H1 (cell line): ENCODE data around the gene APMAP. TPM values are rescaled to one million over a fixed set of nuclear protein-coding genes. Genes with fewer than 3 reads are reported as not detected.
"Not testable (repeated sequence)": the region's sequence is repeated elsewhere in the genome, so short reads cannot be mapped to it uniquely, and the experiment has no call there.

Source experiments
- CTCF ChIA-PET: fragments of 300-600 bp; sonication (Branson Sonifier 250); formaldehyde crosslinking; loops from one replicate; lab custom pipeline; 2021; ENCODE audit not compliant: partially characterized antibody; lab: Charles Lee
- POLR2A ChIA-PET: fragments of 300-600 bp; sonication (Branson Sonifier 250); formaldehyde crosslinking; loops from one replicate; lab custom pipeline; 2021; ENCODE audit warnings: inconsistent platforms; ENCODE audit not compliant: partially characterized antibody; lab: Charles Lee
- DNase-seq, 2 experiments: peaks; one replicate each; pipeline versions ENCODE4 v3.0.0 to v3.0.0-alpha.2; 2010 to 2022; ENCODE audit warnings: low spot score in 2 of 2, low read depth in 1 of 2, mixed read lengths in 1 of 2
- FAIRE-seq: peaks from 2 replicates; lab custom pipeline; 2011; peaks lifted over from hg19 to GRCh38; lab: Jason Lieb, UNC
- H2AFZ ChIP-seq: 2 replicates; pipeline ENCODE4 v1.8.1; 2012; ENCODE audit warnings: low read length, inconsistent platforms
- H2AK5ac ChIP-seq: 2 replicates; pipeline ENCODE4 v1.6.1; 2013; ENCODE audit warnings: low read depth, low read length
- H2BK120ac ChIP-seq: replicated peaks from 2 replicates; pipeline ENCODE3; 2013; ENCODE audit warnings: low read depth, low read length, inconsistent platforms
- H2BK12ac ChIP-seq: 2 replicates; pipeline ENCODE4 v1.6.1; 2013; ENCODE audit warnings: low read depth, low read length
- H2BK15ac ChIP-seq: 2 replicates; pipeline ENCODE4 v1.6.1; 2013; ENCODE audit warnings: low read length
- H2BK20ac ChIP-seq: 2 replicates; pipeline ENCODE4 v1.6.1; 2013; ENCODE audit warnings: low read length
- H2BK5ac ChIP-seq: 2 replicates; pipeline ENCODE4 v1.6.1; 2013; ENCODE audit warnings: low read depth, low read length
- H3K14ac ChIP-seq: 2 replicates; pipeline ENCODE4 v1.6.1; 2013; ENCODE audit warnings: inconsistent platforms; ENCODE audit not compliant: insufficient read length
- H3K18ac ChIP-seq: 2 replicates; pipeline ENCODE4 v1.6.1; 2013; ENCODE audit warnings: low read length; ENCODE audit errors: extremely low read depth
- H3K23ac ChIP-seq: 2 replicates; pipeline ENCODE4 v1.6.1; 2013; ENCODE audit warnings: inconsistent platforms; ENCODE audit not compliant: insufficient read length
- H3K23me2 ChIP-seq: 2 replicates; pipeline ENCODE4 v1.6.1; 2013; ENCODE audit warnings: low read depth, low read length
- H3K27ac ChIP-seq: 2 replicates; pipeline ENCODE4 v1.6.1; 2011; ENCODE audit warnings: low read depth, low read length, inconsistent platforms
- H3K27me3 ChIP-seq, 4 experiments: replicated peaks in 1 of 4; 1 replicate in 1 of 4; 2 replicates in 3 of 4; pipeline versions ENCODE4 v1.6.1 to v1.8.1; 2011 to 2013; ENCODE audit warnings: low read length in 3 of 4, mild to moderate bottlenecking in 3 of 4, inconsistent platforms in 2 of 4, mixed read lengths in 2 of 4, moderate library complexity in 1 of 4; ENCODE audit not compliant: control insufficient read depth in 3 of 4, insufficient read depth in 3 of 4; ENCODE audit errors: extremely low read depth in 1 of 4
- H3K36me3 ChIP-seq, 4 experiments: 2 replicates each; pipeline versions ENCODE4 v1.6.1 to v1.8.1; 2011 to 2013; ENCODE audit warnings: mild to moderate bottlenecking in 4 of 4, low read length in 3 of 4, moderate library complexity in 2 of 4, control low read depth in 1 of 4, inconsistent platforms in 1 of 4; ENCODE audit not compliant: insufficient read depth in 4 of 4, control insufficient read depth in 2 of 4
- H3K4ac ChIP-seq: replicated peaks from 2 replicates; pipeline ENCODE3; 2013; ENCODE audit warnings: low read length, low read depth, mixed read lengths, inconsistent platforms; ENCODE audit not compliant: insufficient read length
- H3K4me1 ChIP-seq, 4 experiments: replicated peaks in 1 of 4; 1 replicate in 1 of 4; 2 replicates in 3 of 4; pipeline versions ENCODE4 v1.6.1 to v1.8.1; 2011 to 2013; ENCODE audit warnings: low read length in 3 of 4, inconsistent platforms in 2 of 4, mixed read lengths in 1 of 4; ENCODE audit not compliant: insufficient read depth in 4 of 4, control insufficient read depth in 3 of 4
- H3K4me2 ChIP-seq, 2 experiments: 2 replicates each; pipeline versions ENCODE4 v1.6.1 to v1.8.1; 2011 to 2013; ENCODE audit warnings: low read depth in 2 of 2, low read length in 2 of 2, control low read depth in 1 of 2, inconsistent platforms in 1 of 2, mild to moderate bottlenecking in 1 of 2; ENCODE audit not compliant: insufficient read depth in 1 of 2
- H3K4me3 ChIP-seq, 4 experiments: fragments of 200-600, 300-600 bp in 1 of 4; sonication (generic), shearing (Covaris generic), sonication (Bioruptor Twin) in 1 of 4; 2 replicates each; pipeline versions ENCODE4 v1.5.1 to v1.8.1; 2011 to 2016; ENCODE audit warnings: low read length in 4 of 4, low read depth in 3 of 4, control low read depth in 2 of 4, inconsistent platforms in 2 of 4, mild to moderate bottlenecking in 2 of 4, mixed read lengths in 1 of 4, moderate library complexity in 1 of 4; ENCODE audit not compliant: insufficient read depth in 2 of 4; ENCODE audit errors: extremely low read depth in 1 of 4
- H3K56ac ChIP-seq: replicated peaks from 2 replicates; pipeline ENCODE3; 2013; ENCODE audit warnings: low read depth, mild to moderate bottlenecking, mixed read lengths, low read length, inconsistent platforms; ENCODE audit not compliant: insufficient read length
- H3K79me1 ChIP-seq: 2 replicates; pipeline ENCODE4 v1.6.1; 2013; ENCODE audit warnings: low read depth, low read length, control low read depth
- H3K79me2 ChIP-seq, 2 experiments: 2 replicates each; pipeline versions ENCODE4 v1.6.1 to v1.8.1; 2012 to 2013; ENCODE audit warnings: low read length in 2 of 2, mild to moderate bottlenecking in 2 of 2, inconsistent platforms in 1 of 2; ENCODE audit not compliant: insufficient read depth in 2 of 2, control insufficient read depth in 1 of 2
- H3K9ac ChIP-seq, 4 experiments: replicated peaks in 1 of 4; 1 replicate in 1 of 4; 2 replicates in 3 of 4; pipeline versions ENCODE4 v1.6.1 to v1.8.1; 2011 to 2013; ENCODE audit warnings: low read depth in 3 of 4, low read length in 3 of 4, control low read depth in 2 of 4, mild to moderate bottlenecking in 2 of 4, moderate library complexity in 2 of 4, inconsistent platforms in 1 of 4; ENCODE audit errors: extremely low read depth in 1 of 4
- H3K9me3 ChIP-seq, 2 experiments: 2 replicates each; pipeline versions ENCODE4 v1.6.1 to v1.8.1; 2012 to 2013; ENCODE audit warnings: mild to moderate bottlenecking in 2 of 2, moderate library complexity in 2 of 2, control low read depth in 1 of 2, inconsistent platforms in 1 of 2, low read depth in 1 of 2, low read length in 1 of 2, mixed read lengths in 1 of 2; ENCODE audit not compliant: insufficient read depth in 2 of 2
- H4K20me1 ChIP-seq, 2 experiments: replicated peaks in 1 of 2; 2 replicates each; pipeline versions ENCODE3 to v1.8.1; 2011 to 2013; ENCODE audit warnings: inconsistent platforms in 2 of 2, low read length in 2 of 2, mild to moderate bottlenecking in 1 of 2; ENCODE audit not compliant: insufficient read depth in 2 of 2, control insufficient read depth in 1 of 2
- H4K5ac ChIP-seq: 2 replicates; pipeline ENCODE4 v1.6.1; 2013; ENCODE audit warnings: low read length, low read depth, mixed read lengths, inconsistent platforms; ENCODE audit not compliant: insufficient read length
- H4K8ac ChIP-seq: 2 replicates; pipeline ENCODE4 v1.8.0; 2013; ENCODE audit warnings: mild to moderate bottlenecking, moderate library complexity, low read length, inconsistent platforms; ENCODE audit not compliant: insufficient read depth; ENCODE audit errors: extremely low read depth
- H4K91ac ChIP-seq: replicated peaks from 2 replicates; pipeline ENCODE3; 2013; ENCODE audit warnings: low read length, mixed read lengths, inconsistent platforms; ENCODE audit not compliant: insufficient read length
- WGBS, 2 experiments: shearing (Covaris generic) in 1 of 2; methylation state at CpG; one replicate each; pipeline versions ENCODE4 v1.1.6 to v1.1.7; 2013 to 2015; ENCODE audit warnings: low lambda C conversion rate in 2 of 2, mixed read lengths in 2 of 2, inconsistent platforms in 1 of 2, low coverage in 1 of 2, missing lambda C conversion rate in 1 of 2; ENCODE audit not compliant: insufficient replicate concordance in 2 of 2, insufficient coverage in 1 of 2, insufficient read length in 1 of 2; ENCODE audit errors: extremely low coverage in 1 of 2, missing lambda C conversion rate in 1 of 2; 5-methylcytosine and 5-hydroxymethylcytosine counted together
- polyA plus RNA-seq, 7 experiments: library from polyadenylated mRNA; depleted of rRNA in 3 of 7; stranded (reverse) in 5 of 7; unstranded in 2 of 7; fragments of >200 nt in 5 of 7; fragments of 200-250 nt in 2 of 7; gene quantifications; 1 replicate in 5 of 7; 2 replicates in 1 of 7; 4 replicates in 1 of 7; pipeline versions ENCODE4 v1.2.1 to v1.2.3, GENCODE V29; 2011 to 2013; ENCODE audit warnings: missing spikeins in 2 of 7, mixed read lengths in 2 of 7
- total RNA-seq: library from RNA; stranded (reverse); fragmentation: NEBNext Ultra II Directional; extraction: Animal tissue kit (Norgen Biotek cat#: 25700); gene quantifications from 2 replicates; pipeline ENCODE4 v1.2.1, GENCODE V29; 2021

Gene APMAP
- total and polyA plus RNA-seq, 2 of the 8 experiments (the other 6 are each of a cell fraction or from before 2014, with no cell fraction given) = 31.3 to 66.0 TPM

GRCh38 chr20:24919665-24920064 lies 72.9 kb downstream of the APMAP start:
- H4K5ac ChIP-seq, H3K4me1 ChIP-seq, H2BK12ac ChIP-seq, H4K20me1 ChIP-seq, H3K23ac ChIP-seq, H3K18ac ChIP-seq, H3K79me1 ChIP-seq, H3K4ac ChIP-seq, H3K79me2 ChIP-seq, H3K27ac ChIP-seq, H3K14ac ChIP-seq, H3K23me2 ChIP-seq, DNase-seq, FAIRE-seq, H2BK15ac ChIP-seq, H2AK5ac ChIP-seq, H3K4me3 ChIP-seq, H3K36me3 ChIP-seq, H2AFZ ChIP-seq, H3K56ac ChIP-seq, H2BK120ac ChIP-seq, H3K27me3 ChIP-seq, H3K4me2 ChIP-seq, POLR2A ChIA-PET, H2BK20ac ChIP-seq, H2BK5ac ChIP-seq, H4K91ac ChIP-seq, H3K9ac ChIP-seq: not testable (repeated sequence)
- Histone ChIP-seq H4K8ac (0 out of 2 replicates have a peak overlapping the region, but pooled peaks have one; percentile 51), H3K9me3 (peaks cover 5 to 13% of the 10 kb centered on the region in 2 experiments)
- CTCF ChIA-PET = interaction anchor here (0.8 to 7.1 kb wide), 9 partner anchors 11 to 982 kb away, joined by 3 to 64 read pairs (median 4); no protein-coding TSS in a partner anchor
- WGBS, 2 experiments = 90% methylated on average over 14 of the region's 15 CpGs; no CpG with 5 or more reads in 1 of the 2 experiments
